Ascending aorta (tissue), 2 donors: ENCODE results near the gene NSA2. TPM values are rescaled to one million over a fixed set of nuclear protein-coding genes. Genes with fewer than 3 reads are reported as not detected.

ENCODE experiments used
- DNase-seq, 2 donors: peaks; one replicate each; pipeline ENCODE4 v3.0.0-alpha.2; 2019; ENCODE audit warnings: low spot score in 2 of 2
- H3K27ac ChIP-seq, 2 donors: fragments of 200-600 bp; sonication (generic); one replicate each; pipeline ENCODE4 v1.5.1; 2016 to 2017; ENCODE audit warnings: mild to moderate bottlenecking in 1 of 2
- H3K27me3 ChIP-seq: fragments of 200-600 bp; sonication (generic); one replicate; pipeline ENCODE4 v1.5.1; 2017
- H3K36me3 ChIP-seq, 2 donors: fragments of 200-600 bp; sonication (generic); one replicate each; pipeline ENCODE4 v1.5.1; 2016
- H3K4me1 ChIP-seq, 2 donors: fragments of 200-600 bp; sonication (generic); one replicate each; pipeline ENCODE4 v1.5.1; 2016 to 2017; ENCODE audit warnings: mild to moderate bottlenecking in 1 of 2
- H3K4me3 ChIP-seq, 2 donors: fragments of 200-600 bp; sonication (generic); one replicate each; pipeline ENCODE4 v1.5.1; 2016 to 2017; ENCODE audit warnings: mild to moderate bottlenecking in 1 of 2
- H3K9me3 ChIP-seq, 2 donors: fragments of 200-600 bp; sonication (generic); one replicate each; pipeline ENCODE4 v1.5.1; 2016
- CTCF ChIP-seq, 3 experiments: fragments of 200-600 bp in 2 of 3; fragments of 450-650 bp in 1 of 3; sonication (generic) in 2 of 3; IDR thresholded peaks; one replicate each; pipeline ENCODE4 v1.5.1; 2016 to 2019; ENCODE audit warnings: antibody characterized with exemption in 3 of 3, mild to moderate bottlenecking in 1 of 3, moderate library complexity in 1 of 3
- intact Hi-C: fragments of 100-400 bp; cut with DNase I; formaldehyde crosslinking; loops from one replicate; pipeline ENCODE4 v1.15.1; 2023
- total RNA-seq: library from RNA; depleted of rRNA; stranded (reverse); fragments of >200 nt; gene quantifications from one replicate; pipeline ENCODE4 v1.1.0, GENCODE V29; 2016

Gene NSA2
- total RNA-seq, 1 donor from 2014 or later, result 103 TPM

- intact Hi-C loops, result no loop called here
- Histone ChIP-seq H3K9me3 (no peaks in the 10 kb centered on the region), H3K27me3 (no peaks in the 10 kb centered on the region), H3K4me3 (no peak overlapping the region), H3K4me1 (no peaks in the 10 kb centered on the region), H3K36me3 (no peaks in the 10 kb centered on the region), H3K27ac (no peak overlapping the region)
- no peak for TF ChIP-seq CTCF (IDR thresholded peaks at IDR 0.05)
- no peak for DNase-seq
These were observed 49.8 kb downstream of the NSA2 start for GRCh38 chr5:74816875-74817274.

GRCh38 chr5:74822288-74822687 lies 55.2 kb downstream of the NSA2 start:
- Histone ChIP-seq H3K27me3 (no peaks in the 10 kb centered on the region), H3K9me3 (no peaks in the 10 kb centered on the region), H3K4me3 (no peak overlapping the region), H3K27ac (no peak overlapping the region), H3K36me3 (no peaks in the 10 kb centered on the region), H3K4me1 (no peaks in the 10 kb centered on the region)
- intact Hi-C loops, result no loop called here
- TF ChIP-seq CTCF (IDR thresholded peaks at IDR 0.05), result no peak
- no peak for DNase-seq

DNA sequence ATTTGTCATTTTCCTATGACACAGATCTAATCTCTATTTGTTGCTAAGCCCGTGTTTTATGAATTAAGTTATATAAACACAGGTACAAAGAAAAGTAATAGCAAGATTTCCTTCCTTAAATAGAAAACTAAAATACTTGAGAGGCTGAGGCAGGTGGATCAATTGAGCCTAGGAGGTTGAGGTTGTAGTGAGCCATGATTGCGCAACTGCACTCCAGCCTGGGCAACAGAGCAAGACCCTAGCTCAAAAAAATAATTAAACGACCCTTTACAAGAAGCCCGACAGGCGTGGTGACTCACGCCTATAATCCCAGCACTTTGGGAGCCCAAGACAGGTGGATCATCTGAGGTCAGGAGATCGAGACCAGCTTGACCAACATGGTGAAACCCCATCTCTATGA lies 62.4 kb downstream of the NSA2 start:
- H3K27me3 ChIP-seq, result no peaks in the 10 kb centered on the region
- DNase-seq, result no peak
- no peaks in the 10 kb centered on the region for H3K4me1 ChIP-seq
- H3K36me3 ChIP-seq, result no peaks in the 10 kb centered on the region
- no peak overlapping the region for H3K27ac ChIP-seq
- H3K4me3 ChIP-seq, result no peak overlapping the region
- H3K9me3 ChIP-seq, result no peaks in the 10 kb centered on the region
- intact Hi-C loops, result no loop called here
- TF ChIP-seq CTCF (IDR thresholded peaks at IDR 0.05), result no peak

Other genes with a start within 250 kb of the NSA2 start
- 12.9 TPM for gene ENC1, start 126.5 kb upstream of the NSA2 start, total RNA-seq
- gene HEXB, start 82.0 kb upstream of the NSA2 start, total RNA-seq, result 124 TPM
- gene GFM2, start 132 bp upstream of the NSA2 start, total RNA-seq, result 12.7 TPM
- gene FAM169A, start 99.1 kb downstream of the NSA2 start, total RNA-seq, result not detected